ENCODE data around the gene NUDT14.

Gene NUDT14

GRCh38 chr14:105180592-105181548, at the start of gene NUDT14:
Gene NUDT14 (minus strand): TSS chr14:105181312. CDS start chr14:105181209, 103 bp downstream.
- Histone ChIP-seq H3K27ac (ENCODE audit: low read length) (no peak within 1 kb of the TSS), H3K36me3 (ENCODE audit: control insufficient read depth in 1 of 2, insufficient read depth in 2 of 2, low read length in 2 of 2) (no peaks in the 10 kb centered on the region), H3K27me3 (ENCODE audit: low read depth, low read length) (no peaks in the 10 kb centered on the region), H3K9me3 (ENCODE audit: control insufficient read depth in 1 of 2, low read length in 2 of 2) (no peaks in the 10 kb centered on the region), H3K4me1 (ENCODE audit: control insufficient read depth in 1 of 2, insufficient read depth in 2 of 2, low read length in 2 of 2) (peaks cover 0 to 13% of the 10 kb centered on the region in 2 donors), H3K4me3 (ENCODE audit: low read depth in 1 of 2, low read length in 2 of 2) (peak within 1 kb of the TSS; percentile 44 to 51)

- H3K4me1 ChIP-seq (ENCODE audit: control insufficient read depth in 1 of 2, insufficient read depth in 2 of 2, low read length in 2 of 2): no peaks in the 10 kb centered on the region
- no peaks in the 10 kb centered on the region for H3K9me3 ChIP-seq (ENCODE audit: control insufficient read depth in 1 of 2, low read length in 2 of 2)
- no peak overlapping the region for H3K4me3 ChIP-seq (ENCODE audit: low read depth in 1 of 2, low read length in 2 of 2)
- peaks cover 7 to 34% of the 10 kb centered on the region in 2 donors for H3K36me3 ChIP-seq (ENCODE audit: control insufficient read depth in 1 of 2, insufficient read depth in 2 of 2, low read length in 2 of 2)
- no peak overlapping the region for H3K27ac ChIP-seq (ENCODE audit: low read length)
- no peaks in the 10 kb centered on the region for H3K27me3 ChIP-seq (ENCODE audit: low read depth, low read length)
These were observed 48.1 kb upstream of the NUDT14 start for GRCh38 chr14:105229099-105229655.

GRCh38 chr14:105228562-105228961, 47.5 kb upstream of the NUDT14 start:
- no peaks in the 10 kb centered on the region for H3K27me3 ChIP-seq (ENCODE audit: low read depth, low read length)
- no peaks in the 10 kb centered on the region for H3K4me1 ChIP-seq (ENCODE audit: control insufficient read depth in 1 of 2, insufficient read depth in 2 of 2, low read length in 2 of 2)
- no peaks in the 10 kb centered on the region for H3K9me3 ChIP-seq (ENCODE audit: control insufficient read depth in 1 of 2, low read length in 2 of 2)
- no peak overlapping the region for H3K27ac ChIP-seq (ENCODE audit: low read length)
- no peak overlapping the region for H3K4me3 ChIP-seq (ENCODE audit: low read depth in 1 of 2, low read length in 2 of 2)
- peaks cover 7 to 39% of the 10 kb centered on the region in 2 donors for H3K36me3 ChIP-seq (ENCODE audit: control insufficient read depth in 1 of 2, insufficient read depth in 2 of 2, low read length in 2 of 2)

GRCh38 chr14:105227346-105227745, 46.2 kb upstream of the NUDT14 start:
- Histone ChIP-seq H3K36me3 (ENCODE audit: control insufficient read depth in 1 of 2, insufficient read depth in 2 of 2, low read length in 2 of 2) (peaks cover 7 to 43% of the 10 kb centered on the region in 2 donors), H3K9me3 (ENCODE audit: control insufficient read depth in 1 of 2, low read length in 2 of 2) (no peaks in the 10 kb centered on the region), H3K27ac (ENCODE audit: low read length) (no peak overlapping the region), H3K4me1 (ENCODE audit: control insufficient read depth in 1 of 2, insufficient read depth in 2 of 2, low read length in 2 of 2) (no peaks in the 10 kb centered on the region), H3K27me3 (ENCODE audit: low read depth, low read length) (no peaks in the 10 kb centered on the region), H3K4me3 (ENCODE audit: low read depth in 1 of 2, low read length in 2 of 2) (no peak overlapping the region)

- no peak overlapping the region for H3K4me3 ChIP-seq (ENCODE audit: low read depth in 1 of 2, low read length in 2 of 2)
- no peak overlapping the region for H3K27ac ChIP-seq (ENCODE audit: low read length)
- H3K27me3 ChIP-seq (ENCODE audit: low read depth, low read length): no peaks in the 10 kb centered on the region
- H3K9me3 ChIP-seq (ENCODE audit: control insufficient read depth in 1 of 2, low read length in 2 of 2): no peaks in the 10 kb centered on the region
- H3K36me3 ChIP-seq (ENCODE audit: control insufficient read depth in 1 of 2, insufficient read depth in 2 of 2, low read length in 2 of 2): peaks cover 7 to 45% of the 10 kb centered on the region in 2 donors
- no peaks in the 10 kb centered on the region for H3K4me1 ChIP-seq (ENCODE audit: control insufficient read depth in 1 of 2, insufficient read depth in 2 of 2, low read length in 2 of 2)
These were observed 45.1 kb upstream of the NUDT14 start for GRCh38 chr14:105226198-105226597.

- no peak overlapping the region for H3K4me3 ChIP-seq (ENCODE audit: low read depth in 1 of 2, low read length in 2 of 2)
- H3K9me3 ChIP-seq (ENCODE audit: control insufficient read depth in 1 of 2, low read length in 2 of 2): no peaks in the 10 kb centered on the region
- no peak overlapping the region for H3K27ac ChIP-seq (ENCODE audit: low read length)
- no peaks in the 10 kb centered on the region for H3K27me3 ChIP-seq (ENCODE audit: low read depth, low read length)
- H3K36me3 ChIP-seq (ENCODE audit: control insufficient read depth in 1 of 2, insufficient read depth in 2 of 2, low read length in 2 of 2): peaks cover 7 to 55% of the 10 kb centered on the region in 2 donors
- H3K4me1 ChIP-seq (ENCODE audit: control insufficient read depth in 1 of 2, insufficient read depth in 2 of 2, low read length in 2 of 2): no peaks in the 10 kb centered on the region
These were observed 43.9 kb upstream of the NUDT14 start for GRCh38 chr14:105224845-105225570.

GRCh38 chr14:105223770-105224544, 42.8 kb upstream of the NUDT14 start:
- no peaks in the 10 kb centered on the region for H3K9me3 ChIP-seq (ENCODE audit: control insufficient read depth in 1 of 2, low read length in 2 of 2)
- no peak overlapping the region for H3K27ac ChIP-seq (ENCODE audit: low read length)
- no peaks in the 10 kb centered on the region for H3K27me3 ChIP-seq (ENCODE audit: low read depth, low read length)
- H3K4me3 ChIP-seq (ENCODE audit: low read depth in 1 of 2, low read length in 2 of 2): no peak overlapping the region
- peaks cover 7 to 65% of the 10 kb centered on the region in 2 donors for H3K36me3 ChIP-seq (ENCODE audit: control insufficient read depth in 1 of 2, insufficient read depth in 2 of 2, low read length in 2 of 2)
- H3K4me1 ChIP-seq (ENCODE audit: control insufficient read depth in 1 of 2, insufficient read depth in 2 of 2, low read length in 2 of 2): no peaks in the 10 kb centered on the region

GRCh38 chr14:105223260-105223659, 42.1 kb upstream of the NUDT14 start:
- Histone ChIP-seq H3K27ac (ENCODE audit: low read length) (no peak overlapping the region), H3K4me1 (ENCODE audit: control insufficient read depth in 1 of 2, insufficient read depth in 2 of 2, low read length in 2 of 2) (no peaks in the 10 kb centered on the region), H3K36me3 (ENCODE audit: control insufficient read depth in 1 of 2, insufficient read depth in 2 of 2, low read length in 2 of 2) (peaks cover 7 to 66% of the 10 kb centered on the region in 2 donors)

GRCh38 chr14:105221598-105222178, 40.6 kb upstream of the NUDT14 start:
- no peak overlapping the region for H3K4me3 ChIP-seq (ENCODE audit: low read depth in 1 of 2, low read length in 2 of 2)
- H3K9me3 ChIP-seq (ENCODE audit: control insufficient read depth in 1 of 2, low read length in 2 of 2): no peaks in the 10 kb centered on the region
- H3K27me3 ChIP-seq (ENCODE audit: low read depth, low read length): no peaks in the 10 kb centered on the region
- H3K27ac ChIP-seq (ENCODE audit: low read length): no peak overlapping the region
- H3K4me1 ChIP-seq (ENCODE audit: control insufficient read depth in 1 of 2, insufficient read depth in 2 of 2, low read length in 2 of 2): no peaks in the 10 kb centered on the region
- peaks cover 7 to 77% of the 10 kb centered on the region in 2 donors for H3K36me3 ChIP-seq (ENCODE audit: control insufficient read depth in 1 of 2, insufficient read depth in 2 of 2, low read length in 2 of 2)

More at GRCh38 chr14:105223260-105223659, 42.1 kb upstream of the NUDT14 start:
- Histone ChIP-seq H3K4me3 (ENCODE audit: low read depth in 1 of 2, low read length in 2 of 2) (no peak overlapping the region), H3K27me3 (ENCODE audit: low read depth, low read length) (no peaks in the 10 kb centered on the region), H3K9me3 (ENCODE audit: control insufficient read depth in 1 of 2, low read length in 2 of 2) (no peaks in the 10 kb centered on the region)

GRCh38 chr14:105220699-105221597, 39.8 kb upstream of the NUDT14 start:
- Histone ChIP-seq H3K36me3 (ENCODE audit: control insufficient read depth in 1 of 2, insufficient read depth in 2 of 2, low read length in 2 of 2) (peaks cover 1 to 76% of the 10 kb centered on the region in 2 donors), H3K27ac (ENCODE audit: low read length) (no peak overlapping the region)

More at GRCh38 chr14:105220699-105221597, 39.8 kb upstream of the NUDT14 start:
- Histone ChIP-seq H3K9me3 (ENCODE audit: control insufficient read depth in 1 of 2, low read length in 2 of 2) (no peaks in the 10 kb centered on the region), H3K4me3 (ENCODE audit: low read depth in 1 of 2, low read length in 2 of 2) (no peak overlapping the region), H3K27me3 (ENCODE audit: low read depth, low read length) (no peaks in the 10 kb centered on the region), H3K4me1 (ENCODE audit: control insufficient read depth in 1 of 2, insufficient read depth in 2 of 2, low read length in 2 of 2) (no peaks in the 10 kb centered on the region)
